MG63 (cell line): ENCODE measurements around the gene PXYLP1. TPM values are rescaled to one million over a fixed set of nuclear protein-coding genes. Genes with fewer than 3 reads are reported as not detected.

Experiments
- DNase-seq: peaks from one replicate; pipeline ENCODE4 v3.0.0-alpha.2; 2020
- H3K27me3 ChIP-seq: fragments of 250-450 bp; sonication (Bioruptor Pico); 2 replicates; pipeline ENCODE4 v1.5.1; 2020; ENCODE audit warnings: mild to moderate bottlenecking, moderate library complexity
- H3K36me3 ChIP-seq: fragments of 250-450 bp; sonication (Bioruptor Pico); 2 replicates; pipeline ENCODE4 v1.5.1; 2020; ENCODE audit warnings: mild to moderate bottlenecking, moderate library complexity
- H3K4me3 ChIP-seq: fragments of 250-450 bp; sonication (Bioruptor Pico); 2 replicates; pipeline ENCODE4 v1.5.1; 2020; ENCODE audit warnings: mild to moderate bottlenecking, moderate library complexity
- H3K9me3 ChIP-seq: fragments of 250-450 bp; sonication (Bioruptor Pico); 2 replicates; pipeline ENCODE4 v1.5.1; 2020; ENCODE audit warnings: mild to moderate bottlenecking, moderate library complexity
- total RNA-seq: library from RNA; depleted of rRNA; stranded (reverse); fragments of >200 nt; shearing (Covaris generic); gene quantifications from 2 replicates; pipeline ENCODE4 v1.2.3, GENCODE V29; 2014; ENCODE audit warnings: low replicate concordance

The PXYLP1 gene
- total RNA-seq, 1 experiment from 2014 or later, result 39.1 TPM

- peaks cover 14% of the 10 kb centered on the region for H3K36me3 ChIP-seq
- DNase-seq, result no peak
- H3K4me3 ChIP-seq, result no peak overlapping the region
- no peaks in the 10 kb centered on the region for H3K27me3 ChIP-seq
- H3K9me3 ChIP-seq, result no peaks in the 10 kb centered on the region
Observed at GRCh38 chr3:141275032-141275422, 43.4 kb downstream of the PXYLP1 start.

- H3K27me3 ChIP-seq, result no peaks in the 10 kb centered on the region
Observed at GRCh38 chr3:141275511-141275910, 43.9 kb downstream of the PXYLP1 start.

DNA sequence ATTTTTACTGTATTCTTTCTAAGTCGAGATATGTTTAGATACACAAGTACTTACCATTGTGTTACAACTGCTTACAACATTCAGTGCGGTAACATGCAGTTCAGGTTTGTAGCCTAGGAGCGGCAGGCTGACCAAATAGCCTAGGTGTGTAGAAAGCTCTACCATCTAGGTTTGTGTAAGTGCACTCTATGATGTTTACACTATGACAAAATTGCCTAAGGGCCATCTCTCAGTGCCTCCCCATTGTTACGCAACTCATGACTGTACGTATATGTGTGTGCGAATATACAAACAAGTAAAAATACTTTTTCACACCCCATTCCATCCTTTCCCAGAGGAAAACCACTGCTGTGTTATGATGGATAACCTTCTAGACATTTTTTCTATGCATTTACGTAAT is 44.3 kb downstream of the PXYLP1 start:
- Histone ChIP-seq H3K36me3 (peaks cover 14% of the 10 kb centered on the region), H3K27me3 (no peaks in the 10 kb centered on the region), H3K9me3 (no peaks in the 10 kb centered on the region), H3K4me3 (no peak overlapping the region)
- DNase-seq, result no peak

More at GRCh38 chr3:141275511-141275910, 43.9 kb downstream of the PXYLP1 start:
- Histone ChIP-seq H3K36me3 (peaks cover 14% of the 10 kb centered on the region), H3K9me3 (no peaks in the 10 kb centered on the region), H3K4me3 (no peak overlapping the region)
- DNase-seq, result no peak

GRCh38 chr3:141276398-141276797 is 44.8 kb downstream of the PXYLP1 start:
- Histone ChIP-seq H3K27me3 (no peaks in the 10 kb centered on the region), H3K9me3 (no peaks in the 10 kb centered on the region), H3K36me3 (peaks cover 18% of the 10 kb centered on the region), H3K4me3 (no peak overlapping the region)
- DNase-seq, result no peak

DNA sequence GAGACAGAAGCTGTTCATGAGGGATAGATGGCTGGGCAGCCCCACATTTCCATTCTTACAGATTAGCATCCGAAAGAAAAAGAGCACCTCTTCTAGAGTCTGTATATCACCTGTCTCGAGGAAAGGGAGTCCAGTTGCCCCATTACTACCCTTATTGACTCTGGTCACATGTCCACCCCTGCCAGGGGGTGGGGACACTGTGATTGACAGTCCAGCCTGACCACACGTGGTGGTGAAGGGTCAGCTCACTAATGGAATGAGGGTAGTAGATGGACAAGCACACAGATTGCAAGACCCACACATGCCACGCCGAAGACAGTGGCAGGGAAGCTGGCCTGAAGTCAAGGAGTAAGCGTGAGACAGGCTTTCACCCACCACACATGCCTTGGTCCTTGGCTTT is 45.8 kb downstream of the PXYLP1 start:
- DNase-seq, result no peak
- peaks cover 28% of the 10 kb centered on the region for H3K36me3 ChIP-seq
- no peak overlapping the region for H3K4me3 ChIP-seq
- no peaks in the 10 kb centered on the region for H3K9me3 ChIP-seq
- H3K27me3 ChIP-seq, result no peaks in the 10 kb centered on the region

- Histone ChIP-seq H3K36me3 (peaks cover 29% of the 10 kb centered on the region), H3K4me3 (no peak overlapping the region), H3K27me3 (no peaks in the 10 kb centered on the region), H3K9me3 (no peaks in the 10 kb centered on the region)
- DNase-seq, result peak; percentile 34
Observed at GRCh38 chr3:141278196-141279076, 46.8 kb downstream of the PXYLP1 start.

DNA sequence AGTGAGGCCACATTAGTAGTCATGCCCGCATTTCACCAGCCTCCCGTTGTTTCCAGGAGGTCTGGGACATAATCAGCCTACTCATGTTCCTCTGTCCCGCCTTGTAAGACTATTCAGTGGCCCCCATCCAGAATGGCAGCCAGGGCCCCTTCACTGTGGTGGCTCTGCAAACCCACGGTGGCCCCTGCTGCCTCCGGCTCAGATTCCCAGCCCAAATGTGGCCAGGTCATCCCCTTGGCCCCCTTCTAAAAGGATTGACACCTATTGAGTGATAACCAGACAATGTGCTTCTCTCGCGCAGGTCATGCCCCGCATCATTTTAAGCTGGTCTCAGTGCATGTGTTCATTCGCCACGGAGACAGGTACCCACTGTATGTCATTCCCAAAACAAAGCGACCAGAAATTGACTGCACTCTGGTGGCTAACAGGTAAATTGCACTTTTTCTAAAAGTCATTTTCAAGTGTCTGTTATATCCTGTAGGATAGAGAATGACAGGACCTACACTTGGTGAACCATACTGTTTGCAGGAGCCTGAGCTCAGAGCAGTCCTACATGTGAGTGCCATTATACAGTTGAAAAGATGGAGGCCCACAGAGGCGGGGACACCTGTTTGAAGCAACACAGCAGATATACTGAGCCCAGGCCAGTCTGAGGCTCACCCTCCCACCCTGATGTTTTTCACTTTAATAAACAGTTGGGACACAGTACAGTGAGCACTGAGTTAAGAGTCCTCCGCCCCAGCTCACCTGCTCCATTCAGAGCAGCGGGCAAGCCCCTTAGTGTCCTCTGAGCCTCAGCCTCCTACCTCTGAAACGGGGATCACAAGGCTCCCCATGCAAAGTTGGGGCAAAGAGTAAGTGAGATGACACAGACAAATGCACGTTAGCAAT is 47.7 kb downstream of the PXYLP1 start:
- H3K36me3 ChIP-seq, result peaks cover 30% of the 10 kb centered on the region
- no peaks in the 10 kb centered on the region for H3K27me3 ChIP-seq
- no peaks in the 10 kb centered on the region for H3K9me3 ChIP-seq
- H3K4me3 ChIP-seq, result no peak overlapping the region
- no peak for DNase-seq

GRCh38 chr3:141280086-141280485 is 48.5 kb downstream of the PXYLP1 start:
- DNase-seq, result peak; percentile 92
- H3K4me3 ChIP-seq, result no peak overlapping the region
- peaks cover 35% of the 10 kb centered on the region for H3K36me3 ChIP-seq
- H3K27me3 ChIP-seq, result no peaks in the 10 kb centered on the region
- no peaks in the 10 kb centered on the region for H3K9me3 ChIP-seq

- no peak overlapping the region for H3K4me3 ChIP-seq
- H3K9me3 ChIP-seq, result no peaks in the 10 kb centered on the region
- H3K36me3 ChIP-seq, result peaks cover 35% of the 10 kb centered on the region
- H3K27me3 ChIP-seq, result no peaks in the 10 kb centered on the region
- DNase-seq, result peak; percentile 74
Observed at GRCh38 chr3:141280690-141281089, 49.1 kb downstream of the PXYLP1 start.

DNA sequence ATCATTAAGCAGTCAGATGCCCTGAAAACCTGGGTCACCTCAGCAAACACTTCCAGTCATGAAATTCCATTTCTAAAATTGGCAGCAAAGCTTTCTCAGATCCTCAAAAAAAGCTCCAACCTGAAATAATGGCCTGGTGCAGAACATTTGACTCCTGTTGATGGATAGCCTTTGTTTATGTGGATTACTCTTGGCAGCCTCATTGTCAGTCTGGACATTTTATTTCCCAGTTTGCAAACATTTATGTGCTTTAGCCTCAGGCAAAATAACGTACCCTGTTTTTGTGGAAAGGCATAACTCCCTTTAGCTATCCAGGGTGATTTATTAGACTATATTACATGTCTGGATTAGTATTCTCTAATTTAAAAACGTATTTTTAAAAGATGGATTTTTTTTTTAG is 53.9 kb downstream of the PXYLP1 start:
- no peak for DNase-seq
- H3K9me3 ChIP-seq, result no peaks in the 10 kb centered on the region
- peaks cover 33% of the 10 kb centered on the region for H3K36me3 ChIP-seq
- H3K27me3 ChIP-seq, result no peaks in the 10 kb centered on the region
- no peak overlapping the region for H3K4me3 ChIP-seq

DNA sequence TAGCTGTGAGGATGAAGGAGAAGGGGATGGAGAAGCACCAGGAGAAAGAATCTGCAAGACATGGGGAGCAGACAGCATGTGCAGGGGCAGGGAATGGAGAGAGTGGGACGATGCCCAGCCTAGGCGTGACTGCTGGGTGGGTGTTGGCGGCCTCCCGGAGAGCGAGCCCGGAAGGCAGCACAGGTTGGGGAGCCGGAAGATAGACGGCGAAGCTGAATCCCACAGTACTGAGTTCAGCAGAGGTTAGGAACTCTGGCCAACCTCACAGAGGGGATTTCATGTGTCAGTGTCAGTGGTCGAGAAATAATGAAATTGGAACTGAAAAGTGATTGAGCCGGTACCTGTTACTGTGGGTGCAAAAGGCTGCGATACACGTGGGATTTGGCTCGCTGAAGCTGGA is 55.2 kb downstream of the PXYLP1 start:
- Histone ChIP-seq H3K9me3 (no peaks in the 10 kb centered on the region), H3K4me3 (no peak overlapping the region), H3K27me3 (no peaks in the 10 kb centered on the region), H3K36me3 (peaks cover 24% of the 10 kb centered on the region)
- DNase-seq, result no peak

GRCh38 chr3:141287326-141287725 is 55.7 kb downstream of the PXYLP1 start:
- Histone ChIP-seq H3K27me3 (no peaks in the 10 kb centered on the region), H3K4me3 (no peak overlapping the region), H3K36me3 (peaks cover 23% of the 10 kb centered on the region), H3K9me3 (no peaks in the 10 kb centered on the region)
- DNase-seq, result no peak

DNA sequence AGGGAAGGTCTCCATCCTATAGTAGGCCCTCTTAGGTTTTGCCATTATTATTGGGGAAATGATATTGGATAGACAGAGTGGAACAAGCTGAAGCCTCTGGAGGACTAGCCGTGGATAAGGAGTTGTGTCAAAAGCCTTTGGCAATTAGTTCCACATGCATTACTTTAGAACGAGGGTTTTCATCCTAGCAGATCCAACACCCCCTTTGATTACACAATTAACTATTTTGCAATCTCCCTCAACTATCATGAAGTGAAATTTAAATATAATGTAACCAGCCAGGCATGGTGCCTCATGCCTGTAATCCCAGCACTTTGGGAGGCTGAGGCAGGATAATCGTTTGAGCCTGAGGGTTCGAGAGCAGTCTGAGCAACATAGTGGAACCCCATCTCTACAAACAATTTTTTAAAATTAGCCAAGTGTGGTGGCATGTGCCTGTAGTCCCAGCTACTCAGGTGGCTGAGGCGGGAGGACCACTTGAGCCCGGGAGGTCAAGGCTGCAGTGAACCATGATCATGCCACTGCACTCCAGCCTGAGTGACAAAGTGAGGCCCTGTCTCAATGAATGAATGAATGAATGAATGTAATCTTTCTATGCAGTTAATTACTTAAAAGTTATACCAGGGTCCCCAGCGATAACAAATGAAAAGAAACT is 56.8 kb downstream of the PXYLP1 start:
- H3K36me3 ChIP-seq, result peaks cover 29% of the 10 kb centered on the region
- no peak overlapping the region for H3K4me3 ChIP-seq
- no peaks in the 10 kb centered on the region for H3K9me3 ChIP-seq
- no peak for DNase-seq
- no peaks in the 10 kb centered on the region for H3K27me3 ChIP-seq

DNA sequence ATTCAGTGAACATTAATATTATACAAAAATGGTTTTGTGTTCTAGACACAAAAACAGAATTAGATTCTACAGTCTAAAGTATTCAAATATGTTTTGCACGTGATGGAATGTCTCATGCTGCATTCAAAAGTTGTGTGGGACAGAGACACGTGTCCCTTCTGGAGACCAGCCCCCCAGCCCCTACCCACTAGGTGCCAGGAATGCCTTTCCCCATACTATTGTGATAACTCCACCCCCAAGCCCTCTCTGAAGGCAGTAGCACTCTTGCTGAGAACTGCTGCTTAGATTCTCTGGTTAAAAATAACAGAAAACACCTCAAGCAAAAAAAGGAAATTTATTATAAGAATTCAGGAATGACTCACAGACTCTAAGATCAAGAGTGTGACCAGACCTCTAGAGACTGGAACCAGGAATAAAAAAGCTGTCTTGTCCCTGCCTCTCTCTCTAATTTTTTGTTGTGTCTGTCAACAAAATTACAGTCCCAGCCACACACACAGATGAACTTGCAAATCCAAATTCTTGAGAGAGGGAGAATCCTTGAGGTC is 57.7 kb downstream of the PXYLP1 start:
- Histone ChIP-seq H3K27me3 (no peaks in the 10 kb centered on the region), H3K4me3 (no peak overlapping the region), H3K36me3 (peaks cover 28% of the 10 kb centered on the region), H3K9me3 (no peaks in the 10 kb centered on the region)
- no peak for DNase-seq

DNA sequence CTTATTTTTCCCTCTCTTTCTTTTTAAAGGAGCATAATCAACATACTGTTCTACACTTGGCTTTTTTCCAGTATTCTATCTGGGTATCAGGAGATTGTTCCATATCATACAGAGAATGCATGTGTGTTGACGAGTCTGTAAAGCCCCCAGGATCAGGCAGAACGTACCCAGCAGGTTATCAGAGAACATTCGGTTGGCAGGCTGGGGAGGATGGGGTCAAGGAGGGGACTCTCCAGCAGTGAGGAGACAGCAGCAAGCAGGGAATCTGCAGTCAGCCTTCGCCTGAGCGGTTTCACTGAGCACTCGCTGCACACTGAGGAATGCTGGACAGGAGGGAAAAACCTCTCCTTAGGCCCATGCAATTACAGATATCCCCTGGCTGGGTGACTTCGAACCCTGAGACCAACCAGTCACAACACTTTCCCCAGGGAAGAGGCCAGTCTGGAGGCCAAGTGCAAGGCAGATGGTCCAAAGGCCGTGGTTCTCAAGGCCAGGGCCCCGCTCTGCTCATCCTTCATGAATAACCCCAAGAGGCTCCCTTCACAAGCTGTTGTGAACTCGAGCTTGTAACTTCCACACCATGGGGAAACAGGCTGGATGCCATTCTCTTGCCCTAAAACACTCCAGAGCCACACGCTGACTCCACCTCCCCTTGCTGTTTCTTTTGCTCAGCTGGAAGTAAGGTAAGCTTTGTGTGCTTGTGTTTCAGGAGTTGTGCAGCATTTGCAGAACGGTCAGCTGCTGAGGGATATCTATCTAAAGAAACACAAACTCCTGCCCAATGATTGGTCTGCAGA is 60.1 kb downstream of the PXYLP1 start:
- no peak overlapping the region for H3K4me3 ChIP-seq
- peaks cover 4% of the 10 kb centered on the region; the same call in 1 of the 2 replicates for H3K9me3 ChIP-seq

More for the DNA sequence above, 60.1 kb downstream of the PXYLP1 start:
- no peaks in the 10 kb centered on the region for H3K27me3 ChIP-seq
- no peak for DNase-seq
- H3K36me3 ChIP-seq, result peaks cover 23% of the 10 kb centered on the region
